A549 (cell line): ENCODE measurements around the gene NGF. TPM values are rescaled to one million over a fixed set of nuclear protein-coding genes. Genes with fewer than 3 reads are reported as not detected.

Experiments used
- ATAC-seq, 2 experiments: fragments of 200-7000 bp in 1 of 2; fragments of >200 bp in 1 of 2; cut with Nextera tagmentation in 1 of 2; cut with Tn5 transposase in 1 of 2; 3 replicates each; pipeline versions ENCODE4 v1.8.0 to v1.9.1; 2018 to 2020; ENCODE audit warnings: mild to moderate bottlenecking in 1 of 2, moderate library complexity in 1 of 2
- CTCF ChIA-PET: fragments of 300-600 bp; sonication (Branson Sonifier 250); formaldehyde crosslinking; extraction: SDS; loops from one replicate; lab custom pipeline; 2021; ENCODE audit warnings: antibody characterized with exemption, inconsistent platforms; lab: Yijun Ruan, JAX
- POLR2A ChIA-PET: fragments of 350-600 bp; formaldehyde crosslinking; extraction: SDS; loops from one replicate; lab custom pipeline; 2021; ENCODE audit warnings: antibody characterized with exemption, inconsistent platforms; lab: Yijun Ruan, JAX
- DNase-seq, 2 experiments: peaks; one replicate each; pipeline versions ENCODE4 v3.0.0 to v3.0.0-alpha.2; 2011 to 2016; ENCODE audit warnings: low read depth in 1 of 2, low spot score in 1 of 2
- FAIRE-seq: peaks from 2 replicates; lab custom pipeline; 2011; peaks lifted over from hg19 to GRCh38; lab: Jason Lieb, UNC
- H3K27ac ChIP-seq, 2 experiments: fragments of >200 bp; sonication (Bioruptor Twin); formaldehyde crosslinking; 3 replicates each; pipeline ENCODE4 v1.5.1; 2016 to 2017
- H3K4me1 ChIP-seq: fragments of >200 bp; sonication (Bioruptor Twin); formaldehyde crosslinking; 3 replicates; pipeline ENCODE4 v1.6.1; 2016
- H3K4me2 ChIP-seq: fragments of >200 bp; sonication (Bioruptor Twin); formaldehyde crosslinking; 3 replicates; pipeline ENCODE4 v1.6.1; 2016
- H3K4me3 ChIP-seq: fragments of >200 bp; sonication (Bioruptor Twin); formaldehyde crosslinking; 3 replicates; pipeline ENCODE4 v1.5.1; 2016
- H3K9me3 ChIP-seq: fragments of >200 bp; sonication (Bioruptor Twin); formaldehyde crosslinking; 3 replicates; pipeline ENCODE4 v1.6.1; 2016
- BCL3 ChIP-seq: fragments of >200 bp; sonication (Bioruptor Twin); formaldehyde crosslinking; IDR thresholded peaks from 3 replicates; pipeline ENCODE4 v1.6.1; 2016
- CHD4 ChIP-seq: fragments of 200-600 bp; sonication (generic); IDR thresholded peaks from 2 replicates; pipeline ENCODE4 v1.6.1; 2016; ENCODE audit warnings: antibody characterized with exemption, mild to moderate bottlenecking, borderline replicate concordance
- E2F6 ChIP-seq: IDR thresholded peaks from 2 replicates; pipeline ENCODE4 v1.6.1; 2012; ENCODE audit warnings: low read depth, borderline replicate concordance
- ELK1 ChIP-seq: fragments of 150-350 bp; IDR thresholded peaks from 2 replicates; pipeline ENCODE4 v1.6.1; 2014; ENCODE audit warnings: low read depth, mild to moderate bottlenecking, low read length
- EP300 ChIP-seq, 2 experiments: fragments of >200 bp; sonication (Bioruptor Twin); formaldehyde crosslinking; IDR thresholded peaks; 2 replicates in 1 of 2; 3 replicates in 1 of 2; pipeline ENCODE4 v1.6.1; 2016 to 2017
- GATA3 ChIP-seq: IDR thresholded peaks from 2 replicates; pipeline ENCODE4 v1.6.1; 2012; ENCODE audit warnings: borderline replicate concordance
- HDAC2 ChIP-seq: fragments of 200-600 bp; sonication (generic); IDR thresholded peaks from 2 replicates; pipeline ENCODE4 v1.6.1; 2016
- HES2 ChIP-seq: fragments of >200 bp; sonication (Bioruptor Twin); formaldehyde crosslinking; IDR thresholded peaks from 2 replicates; pipeline ENCODE4 v1.6.1; 2016
- HMGXB4 ChIP-seq: fragments of 250-450 bp; sonication (Bioruptor Pico); IDR thresholded peaks from 2 replicates; pipeline ENCODE4 v1.5.0; 2021; ENCODE audit warnings: mild to moderate bottlenecking, moderate library complexity, borderline replicate concordance
- HOXA7 ChIP-seq: fragments of 250-450 bp; sonication (Bioruptor Pico); IDR thresholded peaks from 2 replicates; pipeline ENCODE4 v1.5.0; 2020; ENCODE audit warnings: mild to moderate bottlenecking, moderate library complexity
- HOXB13 ChIP-seq: fragments of 250-450 bp; sonication (Bioruptor Pico); IDR thresholded peaks from 2 replicates; pipeline ENCODE4 v1.5.0; 2020; ENCODE audit warnings: low read depth, mild to moderate bottlenecking, moderate library complexity
- JUNB ChIP-seq: fragments of >200 bp; sonication (Bioruptor Twin); formaldehyde crosslinking; IDR thresholded peaks from 2 replicates; pipeline ENCODE4 v1.6.1; 2016
- KDM5A ChIP-seq: fragments of 200-600 bp; sonication (generic); IDR thresholded peaks from 2 replicates; pipeline ENCODE4 v1.6.1; 2016; ENCODE audit warnings: antibody characterized with exemption, mild to moderate bottlenecking
- MAZ ChIP-seq: fragments of 150-350 bp; IDR thresholded peaks from 2 replicates; pipeline ENCODE4 v1.6.1; 2014; ENCODE audit warnings: antibody characterized with exemption, low read depth, low read length, borderline replicate concordance
- NFE2L2 ChIP-seq: fragments of 150-350 bp; conservative IDR thresholded peaks from 2 replicates; pipeline ENCODE4 v1.6.1; 2014; ENCODE audit warnings: low read length
- PBX3 ChIP-seq: IDR thresholded peaks from 2 replicates; pipeline ENCODE4 v1.6.1; 2012
- PHF8 ChIP-seq: fragments of 200-600 bp; sonication (generic); IDR thresholded peaks from 2 replicates; pipeline ENCODE4 v1.6.1; 2016; ENCODE audit warnings: low read depth, mild to moderate bottlenecking, antibody characterized with exemption, moderate library complexity, borderline replicate concordance
- POLR2A ChIP-seq: IDR thresholded peaks from 2 replicates; pipeline ENCODE4 v1.6.1; 2012; ENCODE audit warnings: mild to moderate bottlenecking, low read length
- REST ChIP-seq: fragments of 200-600 bp; sonication (generic); IDR thresholded peaks from 2 replicates; pipeline ENCODE4 v1.6.1; 2016; ENCODE audit warnings: antibody characterized with exemption, mild to moderate bottlenecking, moderate library complexity
- RFX5 ChIP-seq: fragments of 450-650 bp; IDR thresholded peaks from 2 replicates; pipeline ENCODE4 v1.7.1; 2014; ENCODE audit warnings: antibody characterized with exemption, mild to moderate bottlenecking, moderate library complexity
- RNF2 ChIP-seq: fragments of 200-600 bp; sonication (generic); IDR thresholded peaks from 2 replicates; pipeline ENCODE4 v1.6.1; 2016; ENCODE audit warnings: low read depth, mild to moderate bottlenecking, antibody characterized with exemption, moderate library complexity, borderline replicate concordance
- TP53 ChIP-seq: fragments of 250-450 bp; sonication (Bioruptor Pico); IDR thresholded peaks from 2 replicates; pipeline ENCODE4 v1.5.0; 2021; ENCODE audit warnings: mild to moderate bottlenecking, moderate library complexity
- ZC3H11A ChIP-seq: fragments of 450-650 bp; IDR thresholded peaks from 2 replicates; pipeline ENCODE4 v1.6.1; 2014; ENCODE audit warnings: antibody characterized with exemption, mild to moderate bottlenecking
- ZFP36 ChIP-seq: fragments of 450-650 bp; IDR thresholded peaks from 2 replicates; pipeline ENCODE4 v1.6.1; 2014; ENCODE audit warnings: borderline replicate concordance; ENCODE audit not compliant: partially characterized antibody
- ZSCAN20 ChIP-seq: fragments of 250-450 bp; sonication (Bioruptor Pico); IDR thresholded peaks from 2 replicates; pipeline ENCODE4 v1.8.0; 2022; ENCODE audit warnings: mild to moderate bottlenecking, moderate library complexity
- WGBS: methylation state at CpG from one replicate; pipeline ENCODE4 v1.1.6; 2017; ENCODE audit errors: missing lambda C conversion rate; 5-methylcytosine and 5-hydroxymethylcytosine counted together
- polyA plus RNA-seq, 4 experiments: library from polyadenylated mRNA; depleted of rRNA in 3 of 4; stranded (reverse); fragments of >200 nt; fragmentation: RNase III in 1 of 4; extraction: RNeasy Plus Mini Kit Qiagen cat#74134 plus additional on column Dnase treatment in 1 of 4; gene quantifications; 2 replicates in 3 of 4; 3 replicates in 1 of 4; pipeline ENCODE4 v1.2.3, GENCODE V29; 2011 to 2017

Gene NGF
- polyA plus RNA-seq, 2 of the 4 experiments (the other 2 are of a cell fraction) = 0.71 to 1.6 TPM

- no peak for TF ChIP-seq HOXA7
- no peak for TF ChIP-seq CHD4
- TF ChIP-seq RFX5 = no peak
- no peak for TF ChIP-seq TP53 (CRISPR knock-in tag)
- TF ChIP-seq ZC3H11A = no peak
- TF ChIP-seq PHF8 = no peak
- TF ChIP-seq HMGXB4 = no peak
- no peak for TF ChIP-seq GATA3
- TF ChIP-seq HES2 = no peak
- TF ChIP-seq NFE2L2 = no peak
- TF ChIP-seq E2F6 = no peak
- no peak for TF ChIP-seq HDAC2
- TF ChIP-seq RNF2 = no peak
- no peak for TF ChIP-seq HOXB13
- no peak for TF ChIP-seq REST
- no peak for TF ChIP-seq ZFP36
- no peak for TF ChIP-seq KDM5A
- no peak for TF ChIP-seq ZSCAN20 (CRISPR knock-in tag)
- no peak for TF ChIP-seq EP300 (IDR thresholded peaks at IDR 0.05)
- no peak for FAIRE-seq
- no peak overlapping the region; a peak in 1 of 6 replicates for H3K27ac ChIP-seq
- 81% methylated on average over 5 of the region's 5 CpGs for WGBS
- no peaks in the 10 kb centered on the region for H3K9me3 ChIP-seq
- POLR2A ChIA-PET = no interaction called here
- H3K4me3 ChIP-seq = no peak overlapping the region
- DNase-seq = no peak
- H3K4me1 ChIP-seq = peaks cover 29% of the 10 kb centered on the region
- ATAC-seq = no peak
- CTCF ChIA-PET = interaction anchor here (2.0 kb wide), 1 partner anchor 14 kb away, joined by 5 read pairs; no protein-coding TSS in a partner anchor
- H3K4me2 ChIP-seq = no peak overlapping the region
Observed at GRCh38 chr1:115331558-115332331, 6.3 kb downstream of the NGF start.

- H3K4me2 ChIP-seq = peak overlapping the region; percentile 0; the same call in 2 of the 3 replicates
- TF ChIP-seq ELK1 = no peak
- TF ChIP-seq PBX3 = no peak
- TF ChIP-seq JUNB = no peak
- TF ChIP-seq PHF8 = no peak
- no peak for TF ChIP-seq POLR2A
- TF ChIP-seq KDM5A = no peak
- TF ChIP-seq MAZ = no peak
- no peak for TF ChIP-seq BCL3
- no peak for TF ChIP-seq ZC3H11A
- TF ChIP-seq ZFP36 = no peak
- TF ChIP-seq, all 56 proteins: peak for 0
- 45% methylated on average over 7 of the region's 7 CpGs for WGBS
- Histone ChIP-seq H3K4me3 (no peak overlapping the region), H3K27ac (peak overlapping the region in 1 of 2 experiments; percentile 62; a peak in 2 of 6 replicates), H3K4me1 (peaks cover 29% of the 10 kb centered on the region), H3K9me3 (no peaks in the 10 kb centered on the region)
- CTCF ChIA-PET = interaction anchor here (0.7 to 2.0 kb wide), 3 partner anchors 11 to 15 kb away, joined by 3 to 5 read pairs (median 3); no protein-coding TSS in a partner anchor
- FAIRE-seq (no peak), DNase-seq (no peak), ATAC-seq (peak; percentile 30 to 50; a peak in 2 of 6 replicates)
- POLR2A ChIA-PET = no interaction called here
Observed at GRCh38 chr1:115330480-115331013, 7.5 kb downstream of the NGF start.
